HepG2 (cell line): ENCODE results near the gene CARMIL1. TPM values are rescaled to one million over a fixed set of nuclear protein-coding genes. Genes with fewer than 3 reads are reported as not detected.

ENCODE experiments used
- ARNT2 ChIP-seq: sonication (generic); formaldehyde crosslinking; IDR thresholded peaks from 2 replicates; pipeline ENCODE4 v1.8.0; 2022; ENCODE audit warnings: mild to moderate bottlenecking, low read depth, missing genetic modification reagents, moderate library complexity
- ETV6 ChIP-seq: sonication (generic); formaldehyde crosslinking; conservative IDR thresholded peaks from 2 replicates; pipeline ENCODE4 v1.4.0; 2020; ENCODE audit warnings: missing genetic modification reagents
- FOXA3 ChIP-seq: IDR thresholded peaks from 2 replicates; pipeline ENCODE4 v1.6.1; 2016; ENCODE audit warnings: missing genetic modification reagents, missing compliant biosample characterization
- NBN ChIP-seq: fragments of 450-650 bp; conservative IDR thresholded peaks from 2 replicates; pipeline ENCODE4 v1.6.1; 2017
- PPARG ChIP-seq: conservative IDR thresholded peaks from 2 replicates; pipeline ENCODE4 v1.6.1; 2016; ENCODE audit warnings: missing biosample characterization, missing genetic modification reagents
- SATB2 ChIP-seq: sonication (generic); formaldehyde crosslinking; IDR thresholded peaks from 2 replicates; pipeline ENCODE4 v1.5.0; 2020; ENCODE audit warnings: missing genetic modification reagents
- SOX13 ChIP-seq, 3 experiments: fragments of 450-650 bp in 1 of 3; sonication (generic) in 1 of 3; formaldehyde crosslinking in 1 of 3; IDR thresholded peaks in 2 of 3; conservative IDR thresholded peaks in 1 of 3; 2 replicates each; pipeline versions ENCODE4 v1.5.0 to v1.6.1; 2016 to 2020; ENCODE audit warnings: antibody characterized with exemption in 1 of 3, mild to moderate bottlenecking in 1 of 3, missing compliant biosample characterization in 1 of 3, missing genetic modification reagents in 1 of 3, moderate library complexity in 1 of 3
- SOX6 ChIP-seq, 2 experiments: fragments of 450-650 bp in 1 of 2; sonication (generic) in 1 of 2; formaldehyde crosslinking in 1 of 2; IDR thresholded peaks; 2 replicates each; pipeline versions ENCODE4 v1.4.0 to v1.6.1; 2017 to 2020; ENCODE audit warnings: antibody characterized with exemption in 1 of 2, mild to moderate bottlenecking in 1 of 2, missing genetic modification reagents in 1 of 2
- TFDP1 ChIP-seq: IDR thresholded peaks from 2 replicates; pipeline ENCODE4 v1.6.1; 2016; ENCODE audit warnings: missing compliant biosample characterization, missing genetic modification reagents, borderline replicate concordance
- ZBTB39 ChIP-seq: sonication (generic); formaldehyde crosslinking; IDR thresholded peaks from 2 replicates; pipeline ENCODE4 v1.5.0; 2020; ENCODE audit warnings: missing genetic modification reagents
- ZFP36 ChIP-seq: fragments of 150-350 bp; IDR thresholded peaks from 2 replicates; pipeline ENCODE4 v1.6.1; 2018; ENCODE audit warnings: borderline replicate concordance, low read length, low read depth; ENCODE audit not compliant: partially characterized antibody
- ZMAT3 ChIP-seq: sonication (generic); formaldehyde crosslinking; conservative IDR thresholded peaks from 2 replicates; pipeline ENCODE4 v1.7.0; 2021; ENCODE audit warnings: missing genetic modification reagents
- ZNF207 ChIP-seq: fragments of 450-650 bp; IDR thresholded peaks from 2 replicates; pipeline ENCODE4 v1.6.1; 2016; ENCODE audit warnings: antibody characterized with exemption, borderline replicate concordance
- ZNF432 ChIP-seq: sonication (generic); formaldehyde crosslinking; IDR thresholded peaks from 2 replicates; pipeline ENCODE4 v1.5.0; 2020; ENCODE audit warnings: missing genetic modification reagents, mild to moderate bottlenecking, borderline replicate concordance
- ZNF552 ChIP-seq: sonication (generic); formaldehyde crosslinking; IDR thresholded peaks from 2 replicates; pipeline ENCODE4 v1.9.0; 2022; ENCODE audit warnings: missing genetic modification reagents, mild to moderate bottlenecking, borderline replicate concordance
- ZNF570 ChIP-seq: sonication (generic); formaldehyde crosslinking; IDR thresholded peaks from 2 replicates; pipeline ENCODE4 v1.4.0; 2020; ENCODE audit warnings: mild to moderate bottlenecking, missing genetic modification reagents, borderline replicate concordance
- ZNF572 ChIP-seq: sonication (generic); formaldehyde crosslinking; IDR thresholded peaks from 2 replicates; pipeline ENCODE4 v1.5.1; 2020; ENCODE audit warnings: mild to moderate bottlenecking, missing genetic modification reagents
- ZNF720 ChIP-seq: sonication (generic); formaldehyde crosslinking; IDR thresholded peaks from 2 replicates; pipeline ENCODE4 v1.4.0; 2020; ENCODE audit warnings: missing genetic modification reagents
- polyA plus RNA-seq, 8 experiments: library from polyadenylated mRNA; depleted of rRNA in 3 of 8; stranded (reverse) in 7 of 8; unstranded in 1 of 8; fragments of >200 nt; fragmentation: Illumina TruSeq in 4 of 8; extraction: Trizol in 4 of 8; gene quantifications; 2 replicates each; pipeline versions ENCODE4 v1.2.1 to v1.2.3, GENCODE V29; 2011 to 2016; ENCODE audit warnings: low read depth in 4 of 8, missing spikeins in 1 of 8, mixed read lengths in 1 of 8; ENCODE audit not compliant: insufficient read depth in 1 of 8
- total RNA-seq, 5 experiments: library from RNA; depleted of rRNA; stranded (reverse); fragments of >200 nt; fragmentation: Illumina TruSeq; extraction: Trizol; gene quantifications; 2 replicates each; pipeline ENCODE4 v1.2.3, GENCODE V29; 2016; ENCODE audit warnings: low read depth in 1 of 5
- TF ChIP-seq, protein P1 (sequence below): IDR thresholded peaks from 2 replicates; pipeline ENCODE4 v1.6.1; 2016; ENCODE audit warnings: low read depth, missing genetic modification reagents, missing compliant biosample characterization
- TF ChIP-seq, protein P2 (sequence below): sonication (generic); formaldehyde crosslinking; IDR thresholded peaks from 2 replicates; pipeline ENCODE4 v1.4.0; 2020; ENCODE audit warnings: missing genetic modification reagents; ENCODE audit errors: not compliant biosample characterization

The CARMIL1 gene
- total and polyA plus RNA-seq, 2 of the 13 experiments (the other 11 are each of a cell fraction or from before 2014, with no cell fraction given), result 1.8 to 2.6 TPM

DNA sequence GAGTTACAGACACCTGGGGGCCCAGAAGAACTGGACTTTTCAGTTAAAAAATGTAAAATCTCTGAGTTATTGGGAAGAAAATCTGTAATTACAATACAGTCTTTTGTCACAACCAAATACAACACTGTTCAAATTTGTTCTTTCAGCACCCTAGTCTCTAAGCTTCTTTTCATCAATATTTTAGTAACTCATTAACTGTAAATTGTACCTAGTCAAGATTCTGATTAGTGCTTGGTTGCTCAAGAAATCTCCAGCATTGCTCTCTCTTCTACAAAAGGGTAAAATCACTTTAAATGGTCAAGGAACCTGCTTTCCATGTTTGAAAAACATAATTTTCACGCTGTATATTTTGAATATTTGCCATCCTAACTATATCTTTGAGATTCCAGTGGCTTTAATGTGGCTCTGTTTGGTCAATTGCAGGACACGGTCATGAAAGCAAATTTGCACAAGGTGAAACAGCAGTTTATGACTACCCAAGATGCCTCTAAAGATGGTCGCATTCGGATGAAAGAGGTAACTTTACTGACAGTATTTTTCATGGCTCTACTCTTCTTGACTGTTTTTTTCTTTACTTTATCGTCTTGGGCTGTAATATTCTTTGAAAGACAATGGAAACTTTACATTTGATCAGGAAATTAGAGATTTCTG lies 382.1 kb downstream of the CARMIL1 start (continued):
- TF ChIP-seq ZBTB39 (CRISPR knock-in tag), result no peak
- TF ChIP-seq ZFP36, result no peak
- TF ChIP-seq, protein P1, sequence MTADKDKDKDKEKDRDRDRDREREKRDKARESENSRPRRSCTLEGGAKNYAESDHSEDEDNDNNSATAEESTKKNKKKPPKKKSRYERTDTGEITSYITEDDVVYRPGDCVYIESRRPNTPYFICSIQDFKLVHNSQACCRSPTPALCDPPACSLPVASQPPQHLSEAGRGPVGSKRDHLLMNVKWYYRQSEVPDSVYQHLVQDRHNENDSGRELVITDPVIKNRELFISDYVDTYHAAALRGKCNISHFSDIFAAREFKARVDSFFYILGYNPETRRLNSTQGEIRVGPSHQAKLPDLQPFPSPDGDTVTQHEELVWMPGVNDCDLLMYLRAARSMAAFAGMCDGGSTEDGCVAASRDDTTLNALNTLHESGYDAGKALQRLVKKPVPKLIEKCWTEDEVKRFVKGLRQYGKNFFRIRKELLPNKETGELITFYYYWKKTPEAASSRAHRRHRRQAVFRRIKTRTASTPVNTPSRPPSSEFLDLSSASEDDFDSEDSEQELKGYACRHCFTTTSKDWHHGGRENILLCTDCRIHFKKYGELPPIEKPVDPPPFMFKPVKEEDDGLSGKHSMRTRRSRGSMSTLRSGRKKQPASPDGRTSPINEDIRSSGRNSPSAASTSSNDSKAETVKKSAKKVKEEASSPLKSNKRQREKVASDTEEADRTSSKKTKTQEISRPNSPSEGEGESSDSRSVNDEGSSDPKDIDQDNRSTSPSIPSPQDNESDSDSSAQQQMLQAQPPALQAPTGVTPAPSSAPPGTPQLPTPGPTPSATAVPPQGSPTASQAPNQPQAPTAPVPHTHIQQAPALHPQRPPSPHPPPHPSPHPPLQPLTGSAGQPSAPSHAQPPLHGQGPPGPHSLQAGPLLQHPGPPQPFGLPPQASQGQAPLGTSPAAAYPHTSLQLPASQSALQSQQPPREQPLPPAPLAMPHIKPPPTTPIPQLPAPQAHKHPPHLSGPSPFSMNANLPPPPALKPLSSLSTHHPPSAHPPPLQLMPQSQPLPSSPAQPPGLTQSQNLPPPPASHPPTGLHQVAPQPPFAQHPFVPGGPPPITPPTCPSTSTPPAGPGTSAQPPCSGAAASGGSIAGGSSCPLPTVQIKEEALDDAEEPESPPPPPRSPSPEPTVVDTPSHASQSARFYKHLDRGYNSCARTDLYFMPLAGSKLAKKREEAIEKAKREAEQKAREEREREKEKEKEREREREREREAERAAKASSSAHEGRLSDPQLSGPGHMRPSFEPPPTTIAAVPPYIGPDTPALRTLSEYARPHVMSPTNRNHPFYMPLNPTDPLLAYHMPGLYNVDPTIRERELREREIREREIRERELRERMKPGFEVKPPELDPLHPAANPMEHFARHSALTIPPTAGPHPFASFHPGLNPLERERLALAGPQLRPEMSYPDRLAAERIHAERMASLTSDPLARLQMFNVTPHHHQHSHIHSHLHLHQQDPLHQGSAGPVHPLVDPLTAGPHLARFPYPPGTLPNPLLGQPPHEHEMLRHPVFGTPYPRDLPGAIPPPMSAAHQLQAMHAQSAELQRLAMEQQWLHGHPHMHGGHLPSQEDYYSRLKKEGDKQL, result no peak
- TF ChIP-seq ZNF570 (CRISPR knock-in tag), result no peak
- no peak for TF ChIP-seq ZMAT3
- no peak for TF ChIP-seq ZNF552 (CRISPR knock-in tag)
- TF ChIP-seq ZNF720 (CRISPR knock-in tag), result no peak
- TF ChIP-seq ZNF572 (CRISPR knock-in tag), result no peak
- TF ChIP-seq ETV6 (CRISPR knock-in tag), result no peak
- TF ChIP-seq TFDP1 (CRISPR knock-in tag), result no peak
- peak; percentile 10 for TF ChIP-seq PPARG (CRISPR knock-in tag)
- no peak for TF ChIP-seq NBN
- TF ChIP-seq, protein P2, sequence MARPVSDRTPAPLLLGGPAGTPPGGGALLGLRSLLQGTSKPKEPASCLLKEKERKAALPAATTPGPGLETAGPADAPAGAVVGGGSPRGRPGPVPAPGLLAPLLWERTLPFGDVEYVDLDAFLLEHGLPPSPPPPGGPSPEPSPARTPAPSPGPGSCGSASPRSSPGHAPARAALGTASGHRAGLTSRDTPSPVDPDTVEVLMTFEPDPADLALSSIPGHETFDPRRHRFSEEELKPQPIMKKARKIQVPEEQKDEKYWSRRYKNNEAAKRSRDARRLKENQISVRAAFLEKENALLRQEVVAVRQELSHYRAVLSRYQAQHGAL, result no peak
- no peak for TF ChIP-seq ZNF432 (CRISPR knock-in tag)
- no peak for TF ChIP-seq ZNF207
- TF ChIP-seq SOX13 (IDR thresholded peaks at IDR 0.05), result no peak
- peak in 1 of 2 experiments; percentile 74; a peak in 2 of 4 replicates for TF ChIP-seq SOX13 (CRISPR knock-in tag; conservative IDR thresholded peaks at IDR 0.05 in 1 of 2, IDR thresholded peaks at IDR 0.05 in 1 of 2)
- TF ChIP-seq FOXA3, result peak; percentile 47; the same call in 1 of the 2 replicates
- no peak for TF ChIP-seq SOX6 (IDR thresholded peaks at IDR 0.05)
- peak; percentile 81 for TF ChIP-seq SOX6 (CRISPR knock-in tag; IDR thresholded peaks at IDR 0.05)
- TF ChIP-seq SATB2, result no peak
- TF ChIP-seq ARNT2, result no peak
